Urinary bladder (tissue), 4 donors: Measurements from ENCODE around the gene CDC34. TPM values are rescaled to one million over a fixed set of nuclear protein-coding genes. Genes with fewer than 3 reads are reported as not detected.

ENCODE experiments used
- DNase-seq: peaks from one replicate; pipeline ENCODE4 v3.0.0-alpha.2; 2015; ENCODE audit errors: extremely low spot score
- H3K27ac ChIP-seq: one replicate; pipeline ENCODE4 v1.5.1; 2013; ENCODE audit warnings: low read depth, mild to moderate bottlenecking, moderate library complexity
- H3K36me3 ChIP-seq: one replicate; pipeline ENCODE4 v1.6.1; 2013; ENCODE audit warnings: mild to moderate bottlenecking, moderate library complexity; ENCODE audit not compliant: insufficient read depth
- H3K4me1 ChIP-seq: one replicate; pipeline ENCODE4 v1.6.1; 2013; ENCODE audit warnings: mild to moderate bottlenecking, moderate library complexity; ENCODE audit not compliant: insufficient read depth
- H3K4me3 ChIP-seq: one replicate; pipeline ENCODE4 v1.5.1; 2013; ENCODE audit warnings: low read depth, low read length
- WGBS: extraction: QIAGEN DNeasy Blood & Tissue Kit; methylation state at CpG from one replicate; pipeline ENCODE4 v1.1.7; 2013; 5-methylcytosine and 5-hydroxymethylcytosine counted together
- polyA plus RNA-seq: library from polyadenylated mRNA; stranded (reverse); fragments of 200-250 nt; gene quantifications from one replicate; pipeline ENCODE4 v1.2.3, GENCODE V29; 2013
- total RNA-seq: library from RNA; depleted of rRNA; stranded (reverse); fragments of >200 nt; gene quantifications from one replicate; pipeline ENCODE4 v1.2.3, GENCODE V29; 2014
- donor health status: healthy with polysubstance abuse.
- donor health status: healthy.

CDC34 gene
- total and polyA plus RNA-seq, 2 donors, result 30.4 to 89.8 TPM

- Histone ChIP-seq H3K4me3 (no peak overlapping the region), H3K27ac (no peak overlapping the region), H3K36me3 (no peaks in the 10 kb centered on the region), H3K4me1 (peaks cover 2% of the 10 kb centered on the region)
- DNase-seq, result no peak
- 74% methylated on average over 23 of the region's 23 CpGs for WGBS
Measured at GRCh38 chr19:493391-494170, 38.0 kb upstream of the CDC34 start.

GRCh38 chr19:494171-495080, 37.1 kb upstream of the CDC34 start:
- Histone ChIP-seq H3K4me3 (no peak overlapping the region), H3K36me3 (no peaks in the 10 kb centered on the region), H3K4me1 (peaks cover 2% of the 10 kb centered on the region), H3K27ac (no peak overlapping the region)
- WGBS, result 44% methylated on average over 22 of the region's 22 CpGs
- DNase-seq, result no peak

DNA sequence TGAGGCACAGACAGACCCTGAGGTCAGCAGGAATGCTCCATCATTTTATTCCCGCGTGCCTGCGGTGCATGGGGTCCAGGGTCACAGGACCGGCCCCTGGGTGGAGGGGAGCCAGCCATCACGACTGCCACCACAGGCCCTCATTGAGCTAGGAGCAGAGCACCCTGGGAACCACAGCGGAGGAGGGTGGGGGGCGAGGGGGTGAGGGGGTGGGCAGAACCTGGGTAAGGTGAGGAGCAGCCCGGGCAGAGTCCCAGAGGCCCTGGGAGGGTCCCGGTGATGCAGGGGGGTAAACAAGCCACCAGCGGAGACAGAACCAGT, 36.5 kb upstream of the CDC34 start:
- 50% methylated on average over 10 of the region's 10 CpGs for WGBS
- H3K4me3 ChIP-seq, result no peak overlapping the region
- H3K27ac ChIP-seq, result no peak overlapping the region
- peaks cover 2% of the 10 kb centered on the region for H3K4me1 ChIP-seq
- no peak for DNase-seq
- H3K36me3 ChIP-seq, result no peaks in the 10 kb centered on the region

GRCh38 chr19:495402-496111, 36.0 kb upstream of the CDC34 start:
- Histone ChIP-seq H3K4me1 (peaks cover 2% of the 10 kb centered on the region), H3K4me3 (no peak overlapping the region), H3K27ac (no peak overlapping the region), H3K36me3 (no peaks in the 10 kb centered on the region)
- DNase-seq, result no peak
- 20% methylated on average over 32 of the region's 32 CpGs for WGBS

DNA sequence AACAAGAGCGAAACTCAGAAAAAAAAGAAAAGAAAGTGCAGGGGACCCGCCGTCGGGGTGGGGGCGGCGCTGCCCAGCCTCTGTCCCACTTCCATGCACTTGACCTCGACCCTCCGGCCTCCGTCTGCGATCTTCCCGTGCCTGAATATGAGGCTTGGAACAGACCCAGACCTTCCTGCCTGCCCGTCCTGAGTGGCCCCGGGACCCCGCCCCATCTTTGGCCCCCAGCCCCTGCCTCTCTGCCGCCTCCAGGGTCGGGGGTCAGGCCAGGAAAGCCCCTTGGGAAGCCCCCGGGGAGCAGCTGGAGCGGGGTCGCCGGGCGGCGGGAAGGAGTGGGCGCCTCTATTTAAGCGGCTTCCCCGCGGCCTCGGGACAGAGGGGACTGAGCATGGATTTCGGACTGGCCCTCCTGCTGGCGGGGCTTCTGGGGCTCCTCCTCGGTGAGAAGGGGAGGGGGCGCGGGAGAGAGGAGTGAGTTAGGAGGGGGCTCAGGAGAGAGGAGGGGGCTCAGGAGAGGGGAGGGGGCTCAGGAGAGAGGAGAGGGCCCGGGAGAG, 35.4 kb upstream of the CDC34 start, which contains the start of gene MADCAM1:
MADCAM1 (plus strand) TSS at position 375 of the 554 bp plus-strand sequence; CDS start at position 389, 14 bp downstream.
- Histone ChIP-seq H3K4me1 (peaks cover 2% of the 10 kb centered on the region), H3K36me3 (no peaks in the 10 kb centered on the region), H3K4me3 (no peak within 1 kb of the TSS), H3K27ac (no peak within 1 kb of the TSS)
- DNase-seq, result no peak
- 9% methylated on average over 33 of the region's 33 CpGs for WGBS

DNA sequence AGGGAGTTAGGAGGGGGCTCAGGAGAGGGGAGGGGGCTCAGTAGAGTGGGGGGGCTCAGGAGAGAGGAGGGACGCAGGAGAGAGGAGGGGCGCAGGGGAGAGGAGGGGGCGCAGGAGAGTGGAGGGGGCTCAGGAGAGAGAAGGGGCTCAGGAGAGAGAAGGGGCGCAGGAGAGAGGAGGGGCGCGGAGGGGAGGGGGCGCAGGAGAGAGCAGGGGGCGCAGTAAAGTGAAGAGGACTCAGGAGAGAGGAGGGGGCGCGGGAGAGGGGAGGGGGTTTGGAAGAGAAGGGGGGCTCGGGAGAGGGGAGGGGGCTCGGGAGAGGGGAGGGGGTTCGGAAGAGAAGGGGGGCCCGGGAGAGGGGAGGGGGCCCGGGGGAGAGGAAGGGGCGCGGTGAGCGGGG, 34.6 kb upstream of the CDC34 start:
- Histone ChIP-seq H3K4me1 (peaks cover 2% of the 10 kb centered on the region), H3K4me3 (no peak overlapping the region), H3K27ac (no peak overlapping the region), H3K36me3 (no peaks in the 10 kb centered on the region)
- WGBS, result 10% methylated on average over 17 of the region's 18 CpGs
- DNase-seq, result no peak

- no peak for DNase-seq
- H3K4me3 ChIP-seq, result no peak overlapping the region
- no peak overlapping the region for H3K27ac ChIP-seq
- no peaks in the 10 kb centered on the region for H3K36me3 ChIP-seq
- H3K4me1 ChIP-seq, result peaks cover 2% of the 10 kb centered on the region
- 1% methylated on average over 36 of the region's 36 CpGs for WGBS
Measured at GRCh38 chr19:497491-497868, 34.1 kb upstream of the CDC34 start.

- Histone ChIP-seq H3K36me3 (no peaks in the 10 kb centered on the region), H3K4me1 (peaks cover 2% of the 10 kb centered on the region), H3K4me3 (no peak overlapping the region), H3K27ac (no peak overlapping the region)
- DNase-seq, result no peak
- WGBS, result 7% methylated on average over 50 of the region's 50 CpGs
Measured at GRCh38 chr19:497869-498510, 33.6 kb upstream of the CDC34 start.

- WGBS, result 14% methylated on average over 26 of the region's 26 CpGs
- Histone ChIP-seq H3K4me1 (peaks cover 2% of the 10 kb centered on the region), H3K36me3 (no peaks in the 10 kb centered on the region), H3K4me3 (no peak overlapping the region), H3K27ac (no peak overlapping the region)
- DNase-seq, result no peak
Measured at GRCh38 chr19:498511-498891, 33.1 kb upstream of the CDC34 start.

DNA sequence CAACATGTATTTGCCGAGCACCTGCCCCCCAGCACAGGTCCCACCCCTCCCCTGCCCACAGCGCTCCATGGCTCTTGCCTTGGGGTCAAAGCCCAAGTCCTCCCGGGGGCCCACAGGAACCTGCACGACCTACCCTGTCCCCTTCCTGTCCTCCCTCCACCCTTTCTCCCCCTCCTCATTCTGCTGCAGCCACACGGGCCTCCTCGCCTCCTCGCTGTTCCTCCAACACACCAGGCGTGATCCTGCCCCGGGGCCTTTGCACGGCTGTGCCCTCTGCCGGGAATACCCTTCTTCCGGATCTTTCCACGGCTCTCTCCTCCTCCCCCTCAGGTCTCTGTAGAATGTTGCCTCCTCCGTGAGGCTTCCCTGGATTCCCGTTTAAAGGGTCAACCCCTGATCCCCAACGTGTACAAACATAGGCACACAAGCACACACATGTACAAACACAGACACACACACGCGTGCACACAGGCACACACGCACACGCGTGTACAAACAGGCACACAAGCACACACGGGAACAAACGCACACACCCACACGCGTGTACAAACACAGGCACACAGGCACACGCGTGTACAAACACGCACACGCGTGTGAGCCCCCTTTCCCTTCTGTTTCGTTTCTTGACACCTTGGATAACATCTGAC, 32.5 kb upstream of the CDC34 start:
- Histone ChIP-seq H3K4me1 (peaks cover 2% of the 10 kb centered on the region), H3K36me3 (no peaks in the 10 kb centered on the region), H3K4me3 (no peak overlapping the region), H3K27ac (no peak overlapping the region)
- no peak for DNase-seq
- WGBS, result 77% methylated on average over 31 of the region's 31 CpGs

DNA sequence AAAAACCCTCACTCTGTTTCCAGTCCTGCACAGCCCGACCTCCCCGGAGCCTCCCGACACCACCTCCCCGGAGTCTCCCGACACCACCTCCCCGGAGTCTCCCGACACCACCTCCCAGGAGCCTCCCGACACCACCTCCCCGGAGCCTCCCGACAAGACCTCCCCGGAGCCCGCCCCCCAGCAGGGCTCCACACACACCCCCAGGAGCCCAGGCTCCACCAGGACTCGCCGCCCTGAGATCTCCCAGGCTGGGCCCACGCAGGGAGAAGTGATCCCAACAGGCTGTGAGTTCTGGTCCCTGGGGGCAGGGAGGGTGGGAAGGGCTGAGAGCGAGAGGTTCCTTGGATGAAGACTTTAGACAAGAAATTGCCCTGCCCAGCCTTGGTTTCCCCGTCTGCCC, 29.9 kb upstream of the CDC34 start:
- no peak overlapping the region for H3K4me3 ChIP-seq
- no peak overlapping the region for H3K27ac ChIP-seq
- H3K36me3 ChIP-seq, result no peaks in the 10 kb centered on the region
- DNase-seq, result no peak
- peaks cover 2% of the 10 kb centered on the region for H3K4me1 ChIP-seq
- 85% methylated on average over 17 of the region's 17 CpGs for WGBS

- Histone ChIP-seq H3K36me3 (no peaks in the 10 kb centered on the region), H3K4me3 (no peak overlapping the region), H3K27ac (no peak overlapping the region), H3K4me1 (no peaks in the 10 kb centered on the region)
- no peak for DNase-seq
- 88% methylated on average over 14 of the region's 14 CpGs for WGBS
Measured at GRCh38 chr19:504616-505015, 26.9 kb upstream of the CDC34 start.
